GM12872 (cell line): ENCODE data around the gene HEXIM2.

Experiments used
- CTCF ChIP-seq: IDR thresholded peaks from 3 replicates; pipeline ENCODE4 v1.5.1; 2011; ENCODE audit warnings: low read depth, mild to moderate bottlenecking, low read length, moderate library complexity; ENCODE audit not compliant: insufficient read depth

The HEXIM2 gene

GRCh38 chr17:45200701-45201100, 39.0 kb downstream of the HEXIM2 start:
- TF ChIP-seq CTCF: 0 out of 3 replicates have a peak, but pooled peaks have one; percentile 15

- no peak for TF ChIP-seq CTCF
These were observed 39.8 kb downstream of the HEXIM2 start for GRCh38 chr17:45201457-45201856.

- peak; percentile 93 for TF ChIP-seq CTCF
These were observed 57.4 kb downstream of the HEXIM2 start for GRCh38 chr17:45218895-45219661.
